Calu3 (cell line): ENCODE results near the gene OR5K4. TPM values are rescaled to one million over a fixed set of nuclear protein-coding genes. Genes with fewer than 3 reads are reported as not detected.

Experiments used
- BruUV-seq: library from RNA; stranded (reverse); fragments of 400-500 nt; replicated peaks from 2 replicates; lab custom pipeline; 2021; lab: Mats Ljungman, UMichigan
- CTCF ChIA-PET: fragments of 300-600 bp; sonication (Branson Sonifier 250); formaldehyde crosslinking; loops from one replicate; lab custom pipeline; 2022; ENCODE audit warnings: antibody characterized with exemption; lab: Charles Lee
- DNase-seq: peaks from one replicate; pipeline ENCODE4 v3.0.0; 2022
- H3K27ac Mint-ChIP-seq: one replicate; pipeline ENCODE4 v1.8.0; 2022; ENCODE audit warnings: mixed read lengths; ENCODE audit not compliant: unreplicated experiment
- H3K27me3 Mint-ChIP-seq: one replicate; pipeline ENCODE4 v1.8.0; 2022; ENCODE audit warnings: mixed read lengths; ENCODE audit not compliant: unreplicated experiment
- H3K36me3 Mint-ChIP-seq: one replicate; pipeline ENCODE4 v1.8.0; 2022; ENCODE audit warnings: mild to moderate bottlenecking, moderate library complexity, mixed read lengths; ENCODE audit not compliant: insufficient read depth, unreplicated experiment
- H3K4me1 Mint-ChIP-seq: one replicate; pipeline ENCODE4 v1.8.0; 2022; ENCODE audit warnings: mild to moderate bottlenecking, low read depth, mixed read lengths; ENCODE audit not compliant: unreplicated experiment
- H3K4me3 Mint-ChIP-seq: one replicate; pipeline ENCODE4 v1.8.0; 2022; ENCODE audit warnings: mild to moderate bottlenecking, low read depth, moderate library complexity, mixed read lengths; ENCODE audit not compliant: unreplicated experiment
- H3K9me3 Mint-ChIP-seq: one replicate; pipeline ENCODE4 v1.8.0; 2022; ENCODE audit warnings: low read depth, mixed read lengths; ENCODE audit not compliant: unreplicated experiment
- CTCF ChIP-seq: fragments of 200-600 bp; IDR thresholded peaks from one replicate; pipeline ENCODE4 v1.8.0; 2022; ENCODE audit warnings: antibody characterized with exemption; ENCODE audit not compliant: unreplicated experiment
- intact Hi-C: fragments of 100-400 bp; cut with micrococcal nuclease; formaldehyde crosslinking; loops from one replicate; pipeline ENCODE4 v1.10.0; 2022; ENCODE audit not compliant: unreplicated experiment
- total RNA-seq: library from RNA; stranded (reverse); gene quantifications from 2 replicates; pipeline ENCODE4 v1.2.3, GENCODE V29; 2022

Gene OR5K4
- total RNA-seq, 1 experiment from 2014 or later, result not detected

GRCh38 chr3:98325055-98325454, 28.6 kb upstream of the OR5K4 start:
- CTCF ChIA-PET, result no interaction called here
- no peak overlapping the region for H3K27ac Mint-ChIP-seq
- peaks cover 2% of the 10 kb centered on the region for H3K9me3 Mint-ChIP-seq
- H3K4me1 Mint-ChIP-seq, result peaks cover 12% of the 10 kb centered on the region
- no peak for TF ChIP-seq CTCF
- H3K27me3 Mint-ChIP-seq, result peaks cover 21% of the 10 kb centered on the region
- intact Hi-C loops, result loop anchor here (5.0 kb wide), 1 partner anchor 138 kb away; no protein-coding TSS in a partner anchor
- no peaks in the 10 kb centered on the region for H3K36me3 Mint-ChIP-seq
- DNase-seq, result peak; percentile 2
- BruUV-seq, result no TSS peak
- peak overlapping the region; percentile 13 for H3K4me3 Mint-ChIP-seq

GRCh38 chr3:98326105-98326893, 27.4 kb upstream of the OR5K4 start:
- BruUV-seq, result no TSS peak
- intact Hi-C loops, result loop anchor here (5.0 kb wide), 1 partner anchor 139 kb away; no protein-coding TSS in a partner anchor
- H3K4me1 Mint-ChIP-seq, result peaks cover 12% of the 10 kb centered on the region
- H3K36me3 Mint-ChIP-seq, result no peaks in the 10 kb centered on the region
- H3K27me3 Mint-ChIP-seq, result peaks cover 30% of the 10 kb centered on the region
- H3K9me3 Mint-ChIP-seq, result peaks cover 2% of the 10 kb centered on the region
- TF ChIP-seq CTCF, result no peak
- no peak for DNase-seq
- CTCF ChIA-PET, result no interaction called here
- no peak overlapping the region for H3K27ac Mint-ChIP-seq
- H3K4me3 Mint-ChIP-seq, result no peak overlapping the region

- H3K9me3 Mint-ChIP-seq, result peaks cover 2% of the 10 kb centered on the region
- H3K27ac Mint-ChIP-seq, result no peak overlapping the region
- no TSS peak for BruUV-seq
- DNase-seq, result no peak
- peaks cover 12% of the 10 kb centered on the region for H3K4me1 Mint-ChIP-seq
- no peak overlapping the region for H3K4me3 Mint-ChIP-seq
- H3K36me3 Mint-ChIP-seq, result no peaks in the 10 kb centered on the region
- CTCF ChIA-PET, result no interaction called here
- no peak for TF ChIP-seq CTCF
- peaks cover 30% of the 10 kb centered on the region for H3K27me3 Mint-ChIP-seq
- intact Hi-C loops, result loop anchor here (5.0 kb wide), 1 partner anchor 140 kb away; no protein-coding TSS in a partner anchor
Measured at GRCh38 chr3:98326945-98327344, 26.7 kb upstream of the OR5K4 start.

- no peak for DNase-seq
- H3K9me3 Mint-ChIP-seq, result peaks cover 2% of the 10 kb centered on the region
- no peak for TF ChIP-seq CTCF
- H3K27me3 Mint-ChIP-seq, result peaks cover 39% of the 10 kb centered on the region
- no peaks in the 10 kb centered on the region for H3K36me3 Mint-ChIP-seq
- CTCF ChIA-PET, result interaction anchor here (0.5 to 0.6 kb wide), 2 partner anchors 291 to 920 kb away, joined by 3 to 4 read pairs; no protein-coding TSS in a partner anchor
- intact Hi-C loops, result loop anchor here (1.0 to 5.0 kb wide), 2 partner anchors 142 to 290 kb away; no protein-coding TSS in a partner anchor
- H3K4me1 Mint-ChIP-seq, result peaks cover 12% of the 10 kb centered on the region
- H3K27ac Mint-ChIP-seq, result no peak overlapping the region
- no TSS peak for BruUV-seq
- H3K4me3 Mint-ChIP-seq, result no peak overlapping the region
Measured at GRCh38 chr3:98328933-98329332, 24.7 kb upstream of the OR5K4 start.
